GM23248 (cell line): ENCODE results near the gene IQSEC3. TPM values are rescaled to one million over a fixed set of nuclear protein-coding genes. Genes with fewer than 3 reads are reported as not detected.

ENCODE experiments used
- DNase-seq: peaks from one replicate; pipeline ENCODE4 v3.0.0-alpha.2; 2015
- H2AFZ ChIP-seq: fragments of 200-600 bp; sonication (generic); 2 replicates; pipeline ENCODE4 v1.6.1; 2016; ENCODE audit warnings: antibody characterized with exemption
- H3F3A ChIP-seq: fragments of 200-600 bp; sonication (generic); 2 replicates; pipeline ENCODE4 v1.6.1; 2016; ENCODE audit warnings: mild to moderate bottlenecking, antibody characterized with exemption, mixed run types; ENCODE audit not compliant: insufficient read depth
- H3K27ac ChIP-seq: fragments of 200-600 bp; sonication (generic); 2 replicates; pipeline ENCODE4 v1.5.1; 2016; ENCODE audit warnings: mild to moderate bottlenecking
- H3K27me3 ChIP-seq: fragments of 200-600 bp; sonication (generic); replicated peaks from 2 replicates; pipeline ENCODE4 v1.6.1; 2016; ENCODE audit warnings: mild to moderate bottlenecking; ENCODE audit not compliant: insufficient read depth
- H3K36me3 ChIP-seq: fragments of 200-600 bp; sonication (generic); 2 replicates; pipeline ENCODE4 v1.6.1; 2016; ENCODE audit warnings: low read depth, mild to moderate bottlenecking
- H3K4me1 ChIP-seq: fragments of 200-600 bp; sonication (generic); 2 replicates; pipeline ENCODE4 v1.6.1; 2016; ENCODE audit warnings: mild to moderate bottlenecking; ENCODE audit not compliant: insufficient read depth
- H3K4me2 ChIP-seq: fragments of 200-600 bp; sonication (generic); one replicate; pipeline ENCODE4 v1.6.1; 2016; ENCODE audit warnings: mild to moderate bottlenecking; ENCODE audit not compliant: unreplicated experiment
- H3K4me3 ChIP-seq: fragments of 200-600 bp; sonication (generic); 2 replicates; pipeline ENCODE4 v1.5.1; 2016; ENCODE audit warnings: mild to moderate bottlenecking
- H3K79me2 ChIP-seq: fragments of 200-600 bp; sonication (generic); 2 replicates; pipeline ENCODE4 v1.6.1; 2016; ENCODE audit warnings: mild to moderate bottlenecking; ENCODE audit not compliant: insufficient read depth
- H3K9ac ChIP-seq: fragments of 200-600 bp; sonication (generic); 2 replicates; pipeline ENCODE4 v1.6.1; 2016; ENCODE audit warnings: mild to moderate bottlenecking
- H3K9me2 ChIP-seq: fragments of 200-600 bp; sonication (generic); 2 replicates; pipeline ENCODE4 v1.6.1; 2016; ENCODE audit warnings: mixed run types, mild to moderate bottlenecking, moderate library complexity; ENCODE audit not compliant: insufficient read depth
- H3K9me3 ChIP-seq: fragments of 200-600 bp; sonication (generic); one replicate; pipeline ENCODE4 v1.6.1; 2017; ENCODE audit warnings: low read depth
- H4K20me1 ChIP-seq: fragments of 200-600 bp; sonication (generic); 2 replicates; pipeline ENCODE4 v1.6.0; 2016; ENCODE audit not compliant: insufficient read depth
- EZH2 ChIP-seq: fragments of 200-600 bp; sonication (generic); IDR thresholded peaks from 2 replicates; pipeline ENCODE4 v1.6.1; 2018; ENCODE audit warnings: antibody characterized with exemption, mild to moderate bottlenecking; ENCODE audit not compliant: insufficient read depth, poor library complexity, severe bottlenecking
- EZH2phosphoT487 ChIP-seq: fragments of 200-600 bp; sonication (generic); IDR thresholded peaks from 2 replicates; pipeline ENCODE4 v1.6.1; 2018; ENCODE audit warnings: antibody characterized with exemption, moderate library complexity, mild to moderate bottlenecking, low read depth; ENCODE audit not compliant: insufficient read depth
- WGBS, 2 experiments: methylation state at CpG; one replicate each; pipeline ENCODE4 v1.1.6; 2015 to 2017; ENCODE audit warnings: low lambda C conversion rate in 2 of 2, low coverage in 1 of 2; ENCODE audit errors: missing lambda C conversion rate in 2 of 2; 5-methylcytosine and 5-hydroxymethylcytosine counted together
- in situ Hi-C: fragments of 300-500 bp; cut with MboI; formaldehyde crosslinking; loops from 2 replicates; pipeline ENCODE4 v1.15.0; 2020
- polyA plus RNA-seq: library from polyadenylated mRNA; unstranded; fragments of >200 nt; fragmentation: Nextera tagmentation; extraction: Ambion mirVana; gene quantifications from 2 replicates; pipeline ENCODE4 v1.2.1, GENCODE V29; 2016
- total RNA-seq: library from RNA; depleted of rRNA; stranded (reverse); fragments of >200 nt; shearing (Covaris generic); gene quantifications from 2 replicates; pipeline ENCODE4 v1.2.3, GENCODE V29; 2014

IQSEC3 gene
- total and polyA plus RNA-seq, 2 experiments from 2014 or later: not detected

DNA sequence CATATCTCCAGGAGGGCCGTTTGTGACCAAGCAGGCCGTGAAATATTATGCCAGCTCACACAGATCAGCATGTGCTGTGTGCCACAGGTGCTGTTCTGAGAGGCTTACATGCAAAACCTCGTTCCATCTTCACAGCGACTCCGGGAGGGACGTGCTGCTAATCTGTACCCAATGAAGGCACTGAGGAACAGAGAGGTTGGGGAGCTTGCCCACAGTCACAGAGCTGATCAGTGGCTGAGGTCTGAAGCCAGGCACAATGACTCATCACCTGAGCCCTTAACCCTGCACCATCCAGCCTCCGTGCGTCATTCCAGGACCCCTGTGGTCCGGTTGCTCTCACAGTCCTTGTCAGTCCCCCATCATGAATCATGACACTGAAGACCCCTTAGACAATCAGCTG, 80.7 kb downstream of the IQSEC3 start:
- Histone ChIP-seq H3K27me3 (peaks cover 32% of the 10 kb centered on the region), H3K36me3 (no peaks in the 10 kb centered on the region), H4K20me1 (no peaks in the 10 kb centered on the region)

DNA sequence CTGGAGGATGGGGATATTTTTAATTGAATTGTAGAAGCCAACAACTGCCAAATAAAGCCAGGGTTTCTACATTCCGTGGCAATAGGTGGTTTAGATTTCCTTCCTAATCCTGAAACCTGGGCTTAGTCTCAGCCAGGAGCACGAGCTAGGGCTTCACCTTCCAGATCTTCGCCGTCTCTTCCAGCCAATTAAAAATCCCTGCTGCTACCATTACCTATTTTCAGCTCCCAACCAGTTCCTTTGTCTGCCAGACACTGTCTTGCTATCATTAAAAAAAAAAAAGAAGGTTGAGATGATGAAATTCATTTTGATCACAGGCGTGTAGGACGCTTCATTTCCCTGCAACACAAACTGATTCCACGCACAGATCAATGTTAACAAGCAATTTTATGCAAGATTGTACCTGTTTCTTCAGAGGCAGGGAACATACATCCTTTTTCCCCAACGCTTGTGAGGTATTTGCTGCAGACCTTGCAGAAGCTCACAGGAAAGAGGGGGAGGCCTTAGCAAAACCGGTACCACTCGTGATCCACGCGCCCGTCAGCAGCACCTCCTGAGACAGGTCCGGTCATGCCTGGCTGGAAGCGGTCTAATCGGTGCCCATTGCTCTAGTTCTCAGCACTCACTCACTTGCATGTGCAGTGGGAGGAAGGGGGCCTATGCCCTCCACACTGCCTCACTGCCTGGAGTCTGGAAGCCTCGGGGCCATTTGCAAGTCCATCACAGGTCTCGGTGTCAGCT, 82.3 kb downstream of the IQSEC3 start:
- TF ChIP-seq EZH2: no peak
- TF ChIP-seq EZH2phosphoT487: no peak
- Histone ChIP-seq H3K9ac (no peak overlapping the region), H3K4me1 (no peaks in the 10 kb centered on the region), H3F3A (no peaks in the 10 kb centered on the region), H3K4me3 (no peak overlapping the region), H3K79me2 (no peaks in the 10 kb centered on the region), H4K20me1 (no peaks in the 10 kb centered on the region), H3K9me3 (no peaks in the 10 kb centered on the region), H3K27me3 (peaks cover 37% of the 10 kb centered on the region), H3K9me2 (no peaks in the 10 kb centered on the region), H3K36me3 (no peaks in the 10 kb centered on the region), H2AFZ (no peak overlapping the region), H3K4me2 (no peak overlapping the region), H3K27ac (no peak overlapping the region)
- WGBS, 2 experiments: 60 to 62% methylated on average over 18 of the region's 18 CpGs
- DNase-seq: no peak
- in situ Hi-C loops: no loop called here

More for the DNA sequence above, 80.7 kb downstream of the IQSEC3 start:
- Histone ChIP-seq H3K79me2 (no peaks in the 10 kb centered on the region), H3K4me2 (no peak overlapping the region), H3K27ac (no peak overlapping the region), H3K9me2 (no peaks in the 10 kb centered on the region), H2AFZ (no peak overlapping the region), H3K4me3 (no peak overlapping the region), H3K9ac (no peak overlapping the region), H3F3A (no peaks in the 10 kb centered on the region), H3K4me1 (no peaks in the 10 kb centered on the region), H3K9me3 (no peaks in the 10 kb centered on the region)
- no peak for TF ChIP-seq EZH2
- TF ChIP-seq EZH2phosphoT487: no peak
- no peak for DNase-seq
- in situ Hi-C loops: no loop called here
- 52 to 53% methylated on average over 9 of the region's 9 CpGs for WGBS, 2 experiments

DNA sequence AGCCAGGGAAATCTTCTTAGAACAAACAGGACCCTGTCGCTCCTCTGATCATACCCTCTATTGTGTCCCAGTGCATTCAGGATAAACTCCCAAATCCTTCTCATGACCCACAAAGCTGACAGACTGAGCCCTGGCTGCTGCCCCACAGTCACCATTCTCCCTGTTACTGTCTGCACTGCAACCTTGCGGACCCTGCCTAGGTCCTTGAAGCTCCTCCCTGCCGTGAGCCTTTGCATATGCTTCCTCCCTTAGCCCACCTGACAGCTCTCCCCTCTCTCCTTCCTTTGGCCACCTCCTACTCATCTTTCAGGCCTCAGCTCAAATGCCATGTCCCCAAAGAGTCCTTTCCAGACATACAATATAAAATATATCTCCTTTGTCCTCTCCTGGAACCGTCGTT, 85.0 kb downstream of the IQSEC3 start:
- no peaks in the 10 kb centered on the region for H3F3A ChIP-seq
- H3K27ac ChIP-seq: no peak overlapping the region
- H3K9me2 ChIP-seq: no peaks in the 10 kb centered on the region
- in situ Hi-C loops: no loop called here
- no peak for TF ChIP-seq EZH2
- no peak for TF ChIP-seq EZH2phosphoT487
- H4K20me1 ChIP-seq: no peaks in the 10 kb centered on the region
- no peak overlapping the region for H3K4me3 ChIP-seq
- no peaks in the 10 kb centered on the region for H3K79me2 ChIP-seq
- H2AFZ ChIP-seq: no peak overlapping the region
- H3K9ac ChIP-seq: no peak overlapping the region
- 28 to 33% methylated on average over 5 of the region's 5 CpGs for WGBS, 2 experiments
- H3K4me2 ChIP-seq: no peak overlapping the region
- peaks cover 43% of the 10 kb centered on the region for H3K27me3 ChIP-seq
- DNase-seq: no peak
- no peaks in the 10 kb centered on the region for H3K9me3 ChIP-seq
- H3K4me1 ChIP-seq: no peaks in the 10 kb centered on the region
- no peaks in the 10 kb centered on the region for H3K36me3 ChIP-seq

DNA sequence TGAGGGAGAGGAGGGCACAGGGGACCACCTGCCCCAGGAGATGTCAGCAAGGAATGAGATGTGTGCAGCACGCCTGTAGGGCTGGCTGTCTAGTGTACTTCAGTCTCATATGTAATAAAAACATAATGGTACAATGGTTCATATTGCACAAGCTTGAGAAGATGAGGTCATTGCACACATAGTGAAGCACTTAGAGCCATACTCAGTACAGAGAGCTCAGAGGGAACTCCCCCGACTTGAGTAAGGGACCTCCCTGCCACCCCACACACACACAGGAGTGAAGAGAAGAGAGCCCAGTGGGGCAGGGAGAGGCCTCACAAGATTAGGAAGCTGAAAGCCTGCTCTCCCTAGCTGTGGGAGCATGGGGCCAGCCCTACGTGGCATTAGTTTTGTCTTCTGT, 85.9 kb downstream of the IQSEC3 start:
- peaks cover 46% of the 10 kb centered on the region for H3K27me3 ChIP-seq
- DNase-seq: peak; percentile 47
- 17 to 25% methylated on average over 3 of the region's 3 CpGs for WGBS, 2 experiments

More for the DNA sequence above, 85.9 kb downstream of the IQSEC3 start:
- Histone ChIP-seq H3K4me1 (no peaks in the 10 kb centered on the region), H3K4me2 (no peak overlapping the region), H2AFZ (no peak overlapping the region), H3K9me3 (no peaks in the 10 kb centered on the region), H3K36me3 (no peaks in the 10 kb centered on the region), H3K9ac (no peak overlapping the region), H3K27ac (no peak overlapping the region), H4K20me1 (no peaks in the 10 kb centered on the region), H3K4me3 (no peak overlapping the region), H3K9me2 (no peaks in the 10 kb centered on the region), H3K79me2 (no peaks in the 10 kb centered on the region), H3F3A (no peaks in the 10 kb centered on the region)
- TF ChIP-seq EZH2phosphoT487: no peak
- TF ChIP-seq EZH2: no peak
- in situ Hi-C loops: no loop called here
